Neutrophil (primary cell): ENCODE data around the gene KIF25.

Experiments used
- H3K27ac ChIP-seq: fragments of 200-600 bp; sonication (generic); 2 replicates; pipeline ENCODE4 v1.5.1; 2016; ENCODE audit warnings: mild to moderate bottlenecking, moderate library complexity
- H3K27me3 ChIP-seq: fragments of 200-600 bp; sonication (generic); 2 replicates; pipeline ENCODE4 v1.6.0; 2016; ENCODE audit warnings: mild to moderate bottlenecking
- H3K36me3 ChIP-seq: fragments of 200-600 bp; sonication (generic); 2 replicates; pipeline ENCODE4 v1.5.1; 2017
- H3K4me1 ChIP-seq, 2 experiments: fragments of 200-600 bp in 1 of 2; sonication (generic) in 1 of 2; 1 replicate in 1 of 2; 2 replicates in 1 of 2; pipeline versions ENCODE4 v1.5.1 to v1.6.1; 2013 to 2016; ENCODE audit warnings: low read depth in 1 of 2, low read length in 1 of 2, mild to moderate bottlenecking in 1 of 2, moderate library complexity in 1 of 2; ENCODE audit not compliant: control insufficient read depth in 1 of 2, insufficient read depth in 1 of 2
- H3K4me3 ChIP-seq, 2 experiments: fragments of 200-600 bp in 1 of 2; sonication (generic) in 1 of 2; 1 replicate in 1 of 2; 2 replicates in 1 of 2; pipeline ENCODE4 v1.5.1; 2013 to 2016; ENCODE audit warnings: low read depth in 1 of 2, low read length in 1 of 2, mild to moderate bottlenecking in 1 of 2, moderate library complexity in 1 of 2
- H3K9me3 ChIP-seq: fragments of 200-600 bp; sonication (generic); 2 replicates; pipeline ENCODE4 v1.5.1; 2016
- CTCF ChIP-seq: fragments of 200-600 bp; sonication (generic); IDR thresholded peaks from 2 replicates; pipeline ENCODE4 v1.5.1; 2016; ENCODE audit warnings: antibody characterized with exemption

The KIF25 gene

GRCh38 chr6:168086616-168087015 lies 89.1 kb downstream of the KIF25 start:
- Histone ChIP-seq H3K4me3 (no peak overlapping the region), H3K36me3 (no peaks in the 10 kb centered on the region), H3K4me1 (no peaks in the 10 kb centered on the region), H3K27me3 (no peaks in the 10 kb centered on the region), H3K27ac (no peak overlapping the region), H3K9me3 (no peaks in the 10 kb centered on the region)
- no peak for TF ChIP-seq CTCF

GRCh38 chr6:168087436-168088160 lies 90.1 kb downstream of the KIF25 start:
- Histone ChIP-seq H3K27me3 (no peaks in the 10 kb centered on the region), H3K4me1 (no peaks in the 10 kb centered on the region), H3K4me3 (no peak overlapping the region), H3K27ac (no peak overlapping the region), H3K36me3 (no peaks in the 10 kb centered on the region), H3K9me3 (no peaks in the 10 kb centered on the region)
- TF ChIP-seq CTCF, result no peak

- Histone ChIP-seq H3K36me3 (no peaks in the 10 kb centered on the region), H3K4me1 (no peaks in the 10 kb centered on the region), H3K4me3 (no peak overlapping the region), H3K9me3 (no peaks in the 10 kb centered on the region), H3K27ac (no peak overlapping the region), H3K27me3 (no peaks in the 10 kb centered on the region)
- no peak for TF ChIP-seq CTCF
Measured at GRCh38 chr6:168088161-168089053, 90.9 kb downstream of the KIF25 start.

GRCh38 chr6:168089186-168090063 lies 92.0 kb downstream of the KIF25 start:
- no peak for TF ChIP-seq CTCF

GRCh38 chr6:168090064-168090690 lies 92.7 kb downstream of the KIF25 start:
- Histone ChIP-seq H3K27me3 (no peaks in the 10 kb centered on the region), H3K27ac (no peak overlapping the region), H3K36me3 (no peaks in the 10 kb centered on the region), H3K4me3 (no peak overlapping the region), H3K9me3 (no peaks in the 10 kb centered on the region), H3K4me1 (no peaks in the 10 kb centered on the region)
- no peak for TF ChIP-seq CTCF

More at GRCh38 chr6:168089186-168090063, 92.0 kb downstream of the KIF25 start:
- no peaks in the 10 kb centered on the region for H3K4me1 ChIP-seq
- no peaks in the 10 kb centered on the region for H3K27me3 ChIP-seq
- no peaks in the 10 kb centered on the region for H3K36me3 ChIP-seq
- H3K4me3 ChIP-seq, result no peak overlapping the region
- no peak overlapping the region for H3K27ac ChIP-seq
- no peaks in the 10 kb centered on the region for H3K9me3 ChIP-seq
